CD4-positive, alpha-beta T cell (primary cell): Measurements from ENCODE around the gene TANK. TPM values are rescaled to one million over a fixed set of nuclear protein-coding genes. Genes with fewer than 3 reads are reported as not detected.
A peak's percentile ranks its signal among the peaks of the same experiment; 100 is the strongest.

Source experiments
- ATAC-seq: fragments of 200-7000 bp; cut with Tn5 transposase; one replicate; pipeline ENCODE4 v1.10.0; 2022; ENCODE audit warnings: mild to moderate bottlenecking; ENCODE audit not compliant: poor library complexity
- CTCF ChIA-PET: fragments of 350-600 bp; sonication (Branson Sonifier 250); formaldehyde crosslinking; loops from one replicate; lab custom pipeline; 2021; ENCODE audit warnings: antibody characterized with exemption, inconsistent platforms; lab: Charles Lee
- POLR2A ChIA-PET: fragments of 350-600 bp; sonication (Branson Sonifier 250); formaldehyde crosslinking; loops from one replicate; lab custom pipeline; 2021; ENCODE audit warnings: antibody characterized with exemption, inconsistent platforms; lab: Charles Lee
- DNase-seq, 14 experiments: peaks; one replicate each; pipeline ENCODE4 v3.0.0-alpha.2; 2013 to 2020; ENCODE audit warnings: mixed read lengths in 2 of 14
- H3K27ac ChIP-seq, 2 donors: one replicate each; pipeline versions ENCODE4 v1.5.1 to v1.7.0; 2013; ENCODE audit warnings: low read length in 2 of 2, low read depth in 1 of 2, mild to moderate bottlenecking in 1 of 2
- H3K27me3 ChIP-seq, 2 experiments: 1 replicate in 1 of 2; 2 replicates in 1 of 2; pipeline versions ENCODE4 v1.6.1 to v1.7.0; 2013; ENCODE audit warnings: low read length in 2 of 2, control low read depth in 1 of 2, mild to moderate bottlenecking in 1 of 2, moderate library complexity in 1 of 2; ENCODE audit not compliant: insufficient read depth in 2 of 2, control insufficient read depth in 1 of 2
- H3K36me3 ChIP-seq: one replicate; pipeline ENCODE4 v1.6.1; 2013; ENCODE audit warnings: low read length, control low read depth; ENCODE audit not compliant: insufficient read depth
- H3K4me1 ChIP-seq: one replicate; pipeline ENCODE4 v1.6.1; 2013; ENCODE audit warnings: low read length, control low read depth; ENCODE audit not compliant: insufficient read depth
- H3K4me3 ChIP-seq: one replicate; pipeline ENCODE4 v1.5.1; 2013; ENCODE audit warnings: mild to moderate bottlenecking, low read length, moderate library complexity
- H3K9me3 ChIP-seq, 2 experiments: 1 replicate in 1 of 2; 2 replicates in 1 of 2; pipeline versions ENCODE4 v1.6.1 to v1.7.0; 2013; ENCODE audit warnings: low read length in 2 of 2, mild to moderate bottlenecking in 2 of 2, control low read depth in 1 of 2, moderate library complexity in 1 of 2; ENCODE audit not compliant: control insufficient read depth in 1 of 2, insufficient read depth in 1 of 2
- H3K27ac Mint-ChIP-seq: one replicate; pipeline ENCODE4 v1.8.0; 2020; ENCODE audit warnings: mixed read lengths
- H3K27me3 Mint-ChIP-seq: one replicate; pipeline ENCODE4 v1.8.0; 2021; ENCODE audit warnings: mixed read lengths
- H3K36me3 Mint-ChIP-seq: one replicate; pipeline ENCODE4 v1.8.0; 2021; ENCODE audit warnings: low read depth, mixed read lengths
- H3K4me1 Mint-ChIP-seq: one replicate; pipeline ENCODE4 v1.8.0; 2021; ENCODE audit warnings: low read depth, mixed read lengths
- H3K4me3 Mint-ChIP-seq: one replicate; pipeline ENCODE4 v1.8.0; 2020; ENCODE audit warnings: mild to moderate bottlenecking, mixed read lengths
- H3K9me3 Mint-ChIP-seq: one replicate; pipeline ENCODE4 v1.8.0; 2020; ENCODE audit warnings: mixed read lengths
- intact Hi-C, 2 experiments: fragments of 100-400 bp; cut with DNase I in 1 of 2; cut with micrococcal nuclease in 1 of 2; formaldehyde crosslinking; loops; one replicate each; pipeline versions ENCODE4 v1.15.1 to v1.9.0; 2023 to 2025; cut with DNase I, micrococcal nuclease
- total RNA-seq, 174 experiments: library from RNA in 2 of 174; stranded (reverse) in 2 of 174; gene quantifications; one replicate each; pipeline ENCODE4 v1.2.3 and lab custom pipeline; 2021 to 2026
- TF ChIP-seq, protein P1 (sequence below): fragments of 200-600 bp; IDR thresholded peaks from one replicate; pipeline ENCODE4 v1.8.0; 2022; ENCODE audit warnings: antibody characterized with exemption, mild to moderate bottlenecking

The TANK gene
- total RNA-seq, 2 experiments from 2014 or later: 66.3 to 71.7 TPM

DNA sequence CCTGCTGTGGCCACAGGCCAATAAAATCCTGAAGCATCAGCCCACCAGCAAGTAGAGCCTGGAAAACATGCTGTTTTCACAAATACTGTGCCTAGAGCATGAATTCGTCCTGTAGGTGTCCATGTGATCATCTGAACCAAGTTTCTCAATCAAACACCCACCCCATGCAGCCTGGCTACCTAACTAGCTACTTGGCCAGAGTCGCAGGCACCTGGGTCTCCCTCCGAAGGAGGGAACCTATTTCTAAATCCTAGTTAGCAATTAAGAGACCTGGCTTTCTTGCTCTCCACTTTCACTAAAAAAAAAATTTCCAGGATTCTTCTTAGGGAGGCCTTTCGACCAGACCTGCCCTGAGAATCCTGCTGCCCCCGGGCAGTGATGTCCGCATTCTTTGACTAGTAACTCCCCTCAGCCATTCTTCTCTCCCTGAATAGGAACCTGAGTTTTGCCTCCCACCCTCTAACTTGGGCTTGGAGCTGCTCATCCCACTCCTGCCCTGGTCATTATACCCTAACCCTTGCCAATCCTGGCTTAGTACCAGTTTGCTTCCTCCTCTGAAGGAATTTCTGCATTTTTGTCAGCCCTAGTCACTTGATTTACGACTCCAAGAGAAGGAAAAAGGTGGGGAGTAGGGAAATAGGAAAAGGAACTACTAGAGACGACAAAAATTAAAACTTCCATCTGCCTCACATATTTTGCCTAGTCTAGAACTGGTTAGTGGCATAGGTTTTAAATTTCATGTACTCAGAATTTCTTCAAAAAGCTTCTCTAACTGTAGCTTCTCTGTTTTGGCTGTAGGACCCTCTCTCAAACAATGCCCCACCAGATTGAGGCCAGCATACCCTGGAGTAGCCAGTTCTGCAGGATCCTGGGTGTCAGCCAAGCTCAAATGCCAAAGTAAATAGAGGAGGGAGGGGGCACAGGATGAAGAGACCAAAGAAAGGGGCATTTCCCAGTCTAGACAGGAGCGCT is 25.4 kb upstream of the TANK start:
- ATAC-seq (no peak), DNase-seq (peak in 1 of 14 experiments; percentile 33)
- no peaks in the 10 kb centered on the region for H3K36me3 ChIP-seq
- Mint-ChIP-seq H3K36me3 (no peaks in the 10 kb centered on the region), H3K9me3 (no peaks in the 10 kb centered on the region), H3K4me3 (peak overlapping the region; percentile 27), H3K4me1 (peaks cover 42% of the 10 kb centered on the region), H3K27ac (peak overlapping the region; percentile 89), H3K27me3 (no peaks in the 10 kb centered on the region)
- no peaks in the 10 kb centered on the region for H3K27me3 ChIP-seq
- intact Hi-C loops: loop anchor here in 1 of 2 experiments (5.0 kb wide), 1 partner anchor 282 kb away; the partner anchor contains the start of gene TBR1
- CTCF ChIA-PET: interaction anchor here (1.9 kb wide), 1 partner anchor 22 kb away, joined by 5 read pairs; no protein-coding TSS in a partner anchor
- H3K9me3 ChIP-seq: no peaks in the 10 kb centered on the region
- H3K4me3 ChIP-seq: no peak overlapping the region
- H3K4me1 ChIP-seq: peaks cover 12% of the 10 kb centered on the region
- TF ChIP-seq, protein P1, sequence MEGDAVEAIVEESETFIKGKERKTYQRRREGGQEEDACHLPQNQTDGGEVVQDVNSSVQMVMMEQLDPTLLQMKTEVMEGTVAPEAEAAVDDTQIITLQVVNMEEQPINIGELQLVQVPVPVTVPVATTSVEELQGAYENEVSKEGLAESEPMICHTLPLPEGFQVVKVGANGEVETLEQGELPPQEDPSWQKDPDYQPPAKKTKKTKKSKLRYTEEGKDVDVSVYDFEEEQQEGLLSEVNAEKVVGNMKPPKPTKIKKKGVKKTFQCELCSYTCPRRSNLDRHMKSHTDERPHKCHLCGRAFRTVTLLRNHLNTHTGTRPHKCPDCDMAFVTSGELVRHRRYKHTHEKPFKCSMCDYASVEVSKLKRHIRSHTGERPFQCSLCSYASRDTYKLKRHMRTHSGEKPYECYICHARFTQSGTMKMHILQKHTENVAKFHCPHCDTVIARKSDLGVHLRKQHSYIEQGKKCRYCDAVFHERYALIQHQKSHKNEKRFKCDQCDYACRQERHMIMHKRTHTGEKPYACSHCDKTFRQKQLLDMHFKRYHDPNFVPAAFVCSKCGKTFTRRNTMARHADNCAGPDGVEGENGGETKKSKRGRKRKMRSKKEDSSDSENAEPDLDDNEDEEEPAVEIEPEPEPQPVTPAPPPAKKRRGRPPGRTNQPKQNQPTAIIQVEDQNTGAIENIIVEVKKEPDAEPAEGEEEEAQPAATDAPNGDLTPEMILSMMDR: no peak
- no peak overlapping the region for H3K27ac ChIP-seq
- POLR2A ChIA-PET: interaction anchor here (0.7 to 1.5 kb wide), 4 partner anchors 9 to 50 kb away, joined by 3 read pairs; no protein-coding TSS in a partner anchor

DNA sequence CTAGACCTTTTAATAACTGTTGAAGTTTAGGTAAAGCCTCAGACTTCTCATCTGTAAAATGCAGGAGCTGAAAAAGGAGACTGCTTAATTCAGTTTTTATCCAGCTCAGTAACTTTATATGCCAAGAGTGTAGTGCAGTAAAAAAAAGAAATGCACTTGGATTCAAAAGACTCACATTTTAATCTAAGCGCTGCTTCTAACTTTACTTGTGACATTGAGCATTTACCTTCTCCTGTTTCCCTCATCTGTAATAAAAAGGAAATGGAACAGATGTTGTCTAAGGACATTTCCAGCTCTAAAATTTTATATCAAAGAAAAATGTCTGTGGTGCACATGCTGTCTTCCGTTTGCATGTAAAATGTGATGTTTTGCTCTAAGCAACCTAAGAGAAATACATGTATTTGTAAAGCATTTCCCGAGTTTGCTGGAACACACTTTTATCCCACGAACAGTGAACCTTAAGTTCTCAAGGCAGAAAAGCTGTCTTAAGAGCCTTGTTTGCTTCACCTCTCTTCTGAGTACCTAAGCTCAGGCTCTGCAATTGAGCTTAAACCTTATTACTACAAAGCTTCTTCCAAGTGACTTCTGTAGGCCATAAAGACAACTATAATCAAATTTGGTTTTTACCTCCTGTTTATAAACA is 24.2 kb upstream of the TANK start:
- ATAC-seq: no peak
- Histone ChIP-seq H3K4me3 (peak overlapping the region; percentile 62), H3K4me1 (peaks cover 13% of the 10 kb centered on the region), H3K9me3 (no peaks in the 10 kb centered on the region), H3K36me3 (no peaks in the 10 kb centered on the region), H3K27ac (peak overlapping the region; percentile 76 to 91), H3K27me3 (no peaks in the 10 kb centered on the region)
- Mint-ChIP-seq H3K9me3 (no peaks in the 10 kb centered on the region), H3K4me3 (peak overlapping the region; percentile 87), H3K27me3 (no peaks in the 10 kb centered on the region), H3K36me3 (no peaks in the 10 kb centered on the region), H3K27ac (peak overlapping the region; percentile 89), H3K4me1 (peaks cover 52% of the 10 kb centered on the region)
- CTCF ChIA-PET: interaction anchor here (0.5 to 1.9 kb wide), 2 partner anchors 20 to 45 kb away, joined by 3 to 5 read pairs; no protein-coding TSS in a partner anchor
- DNase-seq: peak in 2 of 14 experiments; percentile 31 to 42
- POLR2A ChIA-PET: interaction anchor here (0.7 to 2.4 kb wide), 10 partner anchors 11 to 107 kb away, joined by 3 to 9 read pairs (median 4); partner anchors contain the start of gene TANK
- intact Hi-C loops: loop anchor here in 1 of 2 experiments (2.0 to 5.0 kb wide), 2 partner anchors 25 to 281 kb away; partner anchors contain the start of genes TANK and TBR1
- TF ChIP-seq, protein P1: no peak
